ENCODE measurements around the gene PPP2R3A.

The PPP2R3A gene

GRCh38 chr3:135970506-135971116 is 5.1 kb downstream of the PPP2R3A start:
- DNase-seq, result no peak

DNA sequence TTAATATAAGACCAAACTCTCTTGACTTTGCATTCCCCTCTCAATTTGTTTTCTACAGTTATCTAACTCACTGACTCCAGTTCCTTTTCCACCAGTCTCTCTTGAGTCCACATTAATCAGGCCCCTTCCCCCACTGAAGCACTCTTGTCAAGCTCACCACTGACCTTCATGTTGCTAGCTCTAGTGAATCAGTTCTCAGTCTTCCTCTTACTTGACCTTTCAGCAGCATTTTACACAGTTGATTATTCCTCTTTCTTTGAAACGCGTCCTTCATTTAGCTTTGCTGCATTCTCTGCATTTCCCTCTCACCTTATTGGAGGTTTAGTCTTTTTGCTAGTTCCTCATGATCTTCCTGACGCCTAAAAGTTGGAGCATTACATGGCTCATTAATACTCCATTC is 8.3 kb downstream of the PPP2R3A start:
- DNase-seq, result no peak

DNA sequence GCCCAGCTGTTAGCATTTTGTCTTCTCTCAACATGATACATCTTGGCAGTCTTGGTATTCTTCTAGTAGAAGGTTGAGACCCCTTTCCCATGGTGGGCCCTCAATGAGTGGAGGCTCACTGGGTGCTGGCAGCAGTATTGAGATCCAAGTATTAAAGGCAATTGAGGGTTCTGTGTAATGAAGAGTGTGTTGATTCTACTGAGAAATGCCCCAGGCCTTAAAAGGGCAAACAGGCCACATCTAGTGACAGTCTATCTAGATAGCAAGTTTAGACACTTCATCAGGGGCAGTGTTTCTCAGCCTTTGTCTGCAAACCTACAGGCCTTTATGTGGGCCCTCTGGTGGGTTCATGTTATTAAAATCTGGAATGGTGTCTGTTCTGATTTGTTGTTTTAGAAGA is 9.5 kb downstream of the PPP2R3A start:
- DNase-seq, result no peak

- DNase-seq, result no peak
Observed at GRCh38 chr3:135975536-135975935, 10.0 kb downstream of the PPP2R3A start.

DNA sequence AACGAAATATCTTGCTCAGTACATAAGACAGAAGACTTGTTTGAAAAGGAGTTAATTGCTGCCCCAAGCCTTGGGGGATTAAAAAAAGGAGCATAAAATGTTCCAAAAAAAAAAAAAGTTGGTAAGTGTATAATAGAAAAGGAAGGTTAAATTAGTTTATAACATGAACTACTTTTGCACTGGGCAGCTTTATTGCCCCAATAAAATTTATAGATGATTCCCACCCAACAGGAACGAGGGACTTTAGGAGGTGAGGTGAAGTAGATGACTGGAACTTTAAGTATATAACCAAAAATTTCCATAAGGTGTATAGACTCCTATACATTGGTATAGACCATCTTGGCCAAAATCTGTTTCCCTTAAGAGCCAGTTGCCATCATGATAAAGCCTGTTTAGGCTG is 14.8 kb downstream of the PPP2R3A start:
- no peak for DNase-seq

DNA sequence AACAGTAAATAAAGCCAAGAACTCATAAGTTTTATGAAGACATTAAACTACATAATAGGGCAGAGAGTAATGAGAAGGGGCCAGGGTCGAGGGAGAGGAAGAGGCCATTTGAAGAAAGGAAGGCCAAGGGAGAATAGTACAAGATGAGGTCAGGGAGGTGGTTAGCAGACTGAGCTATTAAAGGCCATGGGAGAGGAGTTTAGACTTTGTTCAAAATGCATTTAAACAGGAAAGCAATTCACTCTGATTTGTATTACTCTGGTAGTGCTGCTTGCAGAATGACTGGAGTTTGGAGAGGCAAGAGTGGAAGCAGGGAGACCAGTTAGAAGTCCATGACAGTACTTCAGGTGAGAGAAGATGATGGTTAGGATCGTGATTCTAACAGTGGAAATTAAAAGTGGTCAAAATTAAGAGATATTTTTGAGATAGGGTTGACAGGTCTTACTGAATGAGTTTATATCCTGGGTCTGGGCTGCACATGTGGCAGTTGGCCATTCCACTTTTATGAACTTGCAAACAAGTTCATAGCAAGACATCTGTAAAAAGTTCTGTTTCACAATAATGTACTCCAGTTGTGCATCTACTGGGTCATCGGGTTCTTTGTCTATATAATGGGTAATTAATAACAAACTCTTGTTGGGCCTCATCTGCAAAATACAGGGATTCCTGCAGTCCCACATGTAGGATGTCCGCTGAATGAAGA is 16.3 kb downstream of the PPP2R3A start:
- DNase-seq, result no peak

- no peak for DNase-seq
Observed at GRCh38 chr3:135982404-135982761, 16.9 kb downstream of the PPP2R3A start.

DNA sequence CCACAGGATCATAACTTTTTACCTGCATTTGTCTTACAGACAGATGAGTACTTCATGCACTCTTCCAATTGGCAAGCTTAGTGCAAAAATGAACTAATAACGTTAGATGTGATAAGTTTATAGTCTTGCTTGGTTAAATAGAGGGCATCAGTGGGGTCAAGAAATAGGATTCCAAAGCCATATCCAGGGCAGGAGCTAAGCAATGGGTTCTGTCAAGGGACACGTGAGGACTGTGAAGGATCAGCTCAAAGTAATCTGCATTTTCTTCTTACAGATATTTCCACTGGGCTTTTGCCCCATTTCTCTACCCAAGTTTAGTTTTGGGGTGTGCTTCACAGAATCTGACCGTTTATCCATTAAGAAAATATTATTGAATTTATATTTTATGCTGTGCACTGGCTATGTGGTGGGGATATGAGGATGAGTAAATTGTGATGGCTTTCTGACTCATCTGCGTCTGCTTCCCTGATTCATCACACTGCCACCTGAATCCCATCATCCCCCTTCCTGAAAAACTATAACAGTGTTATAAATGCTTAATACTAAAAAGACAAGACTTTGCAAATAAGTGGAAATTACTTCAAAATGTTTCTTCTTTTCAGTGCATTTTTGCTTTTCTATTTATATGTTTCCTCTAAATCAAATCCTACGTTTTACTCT is 17.5 kb downstream of the PPP2R3A start:
- DNase-seq, result no peak

GRCh38 chr3:135987661-135988060 is 22.1 kb downstream of the PPP2R3A start:
- DNase-seq, result no peak

GRCh38 chr3:135989242-135989641 is 23.7 kb downstream of the PPP2R3A start:
- DNase-seq, result no peak

GRCh38 chr3:135990903-135991302 is 25.4 kb downstream of the PPP2R3A start:
- no peak for DNase-seq

DNA sequence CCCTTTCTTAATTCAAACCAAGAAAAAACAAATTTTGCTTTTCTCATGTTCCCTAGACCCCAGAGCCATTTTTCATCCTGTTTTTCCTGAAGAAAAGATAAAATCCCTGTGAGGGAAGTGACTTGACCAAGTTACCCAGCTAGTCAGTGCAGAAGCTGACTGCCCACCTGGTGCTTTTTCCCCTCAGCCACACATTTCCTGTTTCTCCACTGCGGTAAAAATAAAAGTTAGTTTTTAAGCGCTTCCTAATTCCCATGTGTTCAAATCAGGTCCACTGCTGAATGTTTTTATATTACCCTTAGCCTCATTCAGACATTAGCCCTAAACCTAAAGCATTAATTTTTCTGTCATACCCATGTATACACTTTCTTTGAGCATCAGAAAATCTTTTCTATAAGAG is 26.1 kb downstream of the PPP2R3A start:
- no peak for DNase-seq

- no peak for DNase-seq
Observed at GRCh38 chr3:135992072-135992471, 26.5 kb downstream of the PPP2R3A start.

GRCh38 chr3:135994708-135995337 is 29.3 kb downstream of the PPP2R3A start:
- DNase-seq, result no peak

GRCh38 chr3:135995766-135996165 is 30.2 kb downstream of the PPP2R3A start:
- no peak for DNase-seq

GRCh38 chr3:135997554-135998320 is 32.2 kb downstream of the PPP2R3A start:
- no peak for DNase-seq

DNA sequence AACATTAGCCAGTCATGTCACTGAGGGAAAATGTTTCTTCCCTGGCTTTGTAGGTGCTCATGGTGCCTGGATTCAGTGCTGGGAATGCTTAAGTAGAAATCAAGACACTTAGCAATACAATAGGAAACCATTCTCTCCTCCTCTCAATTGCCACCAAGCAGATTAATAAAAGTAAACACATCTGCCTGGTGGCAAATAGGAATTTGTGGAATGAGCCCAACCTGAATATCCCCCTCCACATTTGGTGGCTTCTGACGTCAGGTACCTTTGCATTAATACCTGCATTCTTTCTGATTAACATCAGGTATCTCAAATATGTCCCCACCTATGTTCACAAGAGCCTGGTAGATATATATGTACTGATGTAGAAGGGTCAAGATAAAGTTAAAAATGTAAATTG is 42.7 kb downstream of the PPP2R3A start:
- DNase-seq, result no peak

- DNase-seq, result no peak
Observed at GRCh38 chr3:136008732-136009470, 43.4 kb downstream of the PPP2R3A start.

GRCh38 chr3:136018876-136019275 is 53.3 kb downstream of the PPP2R3A start:
- no peak for DNase-seq

GRCh38 chr3:136021803-136022202 is 56.3 kb downstream of the PPP2R3A start:
- no peak for DNase-seq

DNA sequence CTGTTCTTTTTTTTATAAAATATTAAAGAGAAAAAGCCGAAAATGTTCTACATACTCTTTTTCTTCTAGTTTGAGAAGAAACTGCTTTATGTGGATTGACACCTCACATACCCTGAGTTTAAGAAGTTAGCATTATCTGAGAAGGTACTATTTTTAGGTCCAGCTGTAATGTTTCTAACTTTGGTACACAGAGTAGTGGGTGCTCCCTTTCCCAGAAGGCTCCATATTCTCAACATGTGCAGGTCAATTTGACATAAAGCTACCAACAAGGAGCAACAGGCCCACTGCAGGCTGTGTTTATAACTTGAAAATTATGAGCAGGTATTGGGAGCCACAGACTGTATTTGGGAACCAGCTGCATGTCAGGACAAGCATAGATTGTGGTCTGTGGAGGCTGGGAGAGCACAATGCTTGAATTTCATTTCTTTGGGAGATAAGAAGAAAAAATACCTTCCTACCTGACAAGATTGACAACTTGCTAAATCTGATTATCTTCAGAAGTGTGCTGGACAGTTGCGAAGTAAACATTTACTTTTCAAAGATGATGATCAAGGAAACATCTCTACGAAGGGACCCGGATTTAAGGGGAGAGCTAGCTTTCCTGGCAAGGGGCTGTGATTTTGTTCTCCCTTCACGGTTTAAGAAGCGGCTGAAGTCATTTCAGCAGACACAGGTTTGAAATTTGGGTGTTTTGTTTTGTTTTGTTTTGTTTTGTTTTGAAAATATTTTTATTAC is 57.2 kb downstream of the PPP2R3A start:
- DNase-seq, result no peak

All from RPMI8226 (cell line).